GM18868 (cell line): ENCODE results near the gene CYB561A3.

ENCODE experiments used
- ATAC-seq: cut with Tn5 transposase; IDR thresholded peaks from one replicate; pipeline ENCODE4 v1.9.1; 2021; ENCODE audit warnings: mild to moderate bottlenecking, moderate library complexity; ENCODE audit not compliant: unreplicated experiment

CYB561A3 gene

GRCh38 chr11:61369372-61370348 lies 8.0 kb upstream of the CYB561A3 start:
- ATAC-seq, result no peak

GRCh38 chr11:61368646-61369045 lies 7.0 kb upstream of the CYB561A3 start:
- no peak for ATAC-seq

GRCh38 chr11:61367406-61367805 lies 5.7 kb upstream of the CYB561A3 start:
- ATAC-seq, result no peak

- no peak for ATAC-seq
Measured at GRCh38 chr11:61364012-61364675, 2.5 kb upstream of the CYB561A3 start.

- no peak for ATAC-seq
Measured at GRCh38 chr11:61362542-61362875, 827 bp upstream of the CYB561A3 start.

- ATAC-seq, result no peak
Measured at GRCh38 chr11:61361237-61361740, 393 bp downstream of the CYB561A3 start.

GRCh38 chr11:61359516-61359915 lies 2.2 kb downstream of the CYB561A3 start:
- no peak for ATAC-seq

- ATAC-seq, result no peak
Measured at GRCh38 chr11:61358566-61358965, 3.1 kb downstream of the CYB561A3 start.

- ATAC-seq, result no peak
Measured at GRCh38 chr11:61357894-61358239, 3.8 kb downstream of the CYB561A3 start.

GRCh38 chr11:61357233-61357893 lies 4.3 kb downstream of the CYB561A3 start:
- peak; percentile 60 for ATAC-seq

- no peak for ATAC-seq
Measured at GRCh38 chr11:61356706-61357105, 5.0 kb downstream of the CYB561A3 start.

- ATAC-seq, result no peak
Measured at GRCh38 chr11:61354208-61354607, 7.5 kb downstream of the CYB561A3 start.

- no peak for ATAC-seq
Measured at GRCh38 chr11:61353131-61354067, 8.3 kb downstream of the CYB561A3 start.

GRCh38 chr11:61352038-61352437 lies 9.6 kb downstream of the CYB561A3 start:
- ATAC-seq, result no peak

GRCh38 chr11:61350803-61351202 lies 10.9 kb downstream of the CYB561A3 start:
- ATAC-seq, result no peak

- ATAC-seq, result no peak
Measured at GRCh38 chr11:61350336-61350735, 11.3 kb downstream of the CYB561A3 start.

- ATAC-seq, result no peak
Measured at GRCh38 chr11:61349916-61350315, 11.8 kb downstream of the CYB561A3 start.

- ATAC-seq, result no peak
Measured at GRCh38 chr11:61349189-61349751, 12.4 kb downstream of the CYB561A3 start.

- no peak for ATAC-seq
Measured at GRCh38 chr11:61347916-61348461, 13.7 kb downstream of the CYB561A3 start.
